Renal cortical epithelial cell (primary cell): Measurements from ENCODE around the gene NOC3L. TPM values are rescaled to one million over a fixed set of nuclear protein-coding genes. Genes with fewer than 3 reads are reported as not detected.
A peak's percentile ranks its signal among the peaks of the same experiment; 100 is the strongest.
"Not testable (repeated sequence)": the region's sequence is repeated elsewhere in the genome, so short reads cannot be mapped to it uniquely, and the experiment has no call there.

Experiments used
- DNase-seq: peaks from one replicate; pipeline ENCODE4 v3.0.0-alpha.2; 2011; ENCODE audit warnings: low read depth
- total RNA-seq: library from RNA; depleted of rRNA; stranded (reverse); fragments of >200 nt; gene quantifications from 2 replicates; pipeline ENCODE4 v1.2.3, GENCODE V29; 2014

Gene NOC3L, protein sequence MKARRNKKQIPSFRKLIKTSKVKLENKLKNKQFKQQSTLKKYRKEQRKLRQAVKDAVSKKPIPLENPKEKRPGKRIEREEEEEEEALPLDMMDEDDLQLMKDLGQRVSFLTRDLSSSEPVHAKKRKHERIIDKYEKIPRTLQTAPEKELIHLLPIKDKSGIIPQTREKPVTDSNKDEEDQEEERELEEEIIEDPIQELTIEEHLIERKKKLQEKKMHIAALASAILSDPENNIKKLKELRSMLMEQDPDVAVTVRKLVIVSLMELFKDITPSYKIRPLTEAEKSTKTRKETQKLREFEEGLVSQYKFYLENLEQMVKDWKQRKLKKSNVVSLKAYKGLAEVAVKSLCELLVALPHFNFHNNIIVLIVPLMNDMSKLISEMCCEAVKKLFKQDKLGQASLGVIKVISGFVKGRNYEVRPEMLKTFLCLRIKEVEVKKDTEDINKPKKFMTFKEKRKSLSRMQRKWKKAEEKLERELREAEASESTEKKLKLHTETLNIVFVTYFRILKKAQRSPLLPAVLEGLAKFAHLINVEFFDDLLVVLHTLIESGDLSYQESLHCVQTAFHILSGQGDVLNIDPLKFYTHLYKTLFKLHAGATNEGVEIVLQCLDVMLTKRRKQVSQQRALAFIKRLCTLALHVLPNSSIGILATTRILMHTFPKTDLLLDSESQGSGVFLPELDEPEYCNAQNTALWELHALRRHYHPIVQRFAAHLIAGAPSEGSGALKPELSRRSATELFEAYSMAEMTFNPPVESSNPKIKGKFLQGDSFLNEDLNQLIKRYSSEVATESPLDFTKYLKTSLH
- total RNA-seq = 36.2 and 44.3 TPM in 2 replicates

DNA sequence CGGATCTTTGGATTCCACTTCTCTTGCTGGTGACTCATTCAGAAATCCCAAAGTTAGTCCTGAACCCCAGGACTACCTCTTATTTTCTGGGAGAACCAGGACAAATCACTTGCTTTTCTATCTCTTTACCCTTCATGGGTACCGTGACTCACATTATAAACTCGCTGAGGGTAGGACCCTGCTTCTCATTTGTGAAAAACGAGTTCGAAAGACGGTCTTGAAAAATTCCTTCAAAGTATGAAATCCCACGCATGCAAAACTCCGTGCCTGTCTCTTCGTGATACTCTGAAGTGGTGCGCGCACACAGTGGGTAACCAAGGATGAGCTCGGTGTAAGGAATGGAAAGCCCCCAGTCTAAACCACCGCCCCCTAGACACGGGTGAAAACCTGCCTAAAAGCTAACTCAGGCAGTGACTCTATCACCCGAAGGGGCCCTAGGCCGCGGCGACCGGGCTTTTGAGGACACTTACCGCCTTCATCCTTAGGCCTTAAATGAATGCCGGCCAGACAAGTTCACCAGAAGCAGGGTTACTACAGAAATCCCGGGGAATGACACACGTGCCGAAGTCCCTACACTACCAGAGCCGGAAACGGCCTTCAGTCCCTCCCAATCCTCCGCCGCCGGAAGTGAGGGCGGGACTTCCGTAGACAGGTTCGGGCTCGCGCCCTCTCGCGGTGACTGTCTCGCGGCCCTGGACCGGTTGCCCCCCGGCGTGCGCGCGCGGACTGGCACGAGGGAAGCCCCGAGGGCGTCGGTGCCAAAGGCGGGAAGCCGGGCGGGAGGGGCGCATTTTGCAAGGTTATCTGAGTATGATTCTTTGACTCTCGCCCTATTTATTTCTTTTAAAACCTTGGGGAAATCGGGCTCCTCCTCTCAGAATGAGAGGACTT, at the start of gene NOC3L:
TSS of gene NOC3L (minus strand) at position 580 of the 891 bp plus-strand sequence. CDS start at position 479, 101 bp downstream.
- peak; percentile 89 for DNase-seq

DNA sequence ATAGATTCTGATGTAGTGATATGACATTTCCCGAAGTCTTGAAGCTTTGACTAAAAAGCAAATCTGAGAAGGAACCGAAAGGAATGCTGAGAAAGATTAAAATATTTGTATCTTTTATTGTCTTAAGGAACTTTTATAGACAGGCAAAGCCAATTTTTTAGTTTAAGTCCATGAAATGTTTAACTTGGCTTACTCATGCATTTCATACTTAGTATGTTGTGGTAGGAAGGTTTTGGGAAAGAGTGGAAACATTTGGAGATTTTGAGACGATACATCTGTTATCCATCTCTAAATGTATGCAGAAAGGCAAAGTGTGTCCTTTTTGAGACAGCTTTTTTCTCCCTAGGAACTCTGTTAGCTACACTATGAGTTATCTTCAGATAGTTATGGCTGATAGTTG, 49.7 kb upstream of the NOC3L start:
- no peak for DNase-seq

DNA sequence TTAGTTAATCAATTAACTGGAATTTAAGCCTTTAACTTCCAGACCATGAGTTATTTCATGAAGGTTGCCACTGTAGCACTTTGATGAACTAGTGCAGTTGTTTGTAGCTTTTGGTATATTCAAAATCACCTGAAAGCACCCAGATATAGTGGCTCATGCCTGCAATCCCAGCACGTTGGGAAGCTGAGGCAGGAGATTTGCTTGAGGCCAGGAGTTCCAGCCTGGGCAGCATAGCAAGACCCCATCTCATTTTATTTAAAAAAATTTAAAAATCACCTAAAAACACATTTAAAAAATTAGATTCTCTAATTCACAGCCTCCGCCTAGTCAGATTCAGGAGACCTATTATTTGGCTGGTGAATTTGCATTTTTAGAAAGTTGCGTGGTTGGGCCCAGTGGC, 48.6 kb upstream of the NOC3L start:
- no peak for DNase-seq

DNA sequence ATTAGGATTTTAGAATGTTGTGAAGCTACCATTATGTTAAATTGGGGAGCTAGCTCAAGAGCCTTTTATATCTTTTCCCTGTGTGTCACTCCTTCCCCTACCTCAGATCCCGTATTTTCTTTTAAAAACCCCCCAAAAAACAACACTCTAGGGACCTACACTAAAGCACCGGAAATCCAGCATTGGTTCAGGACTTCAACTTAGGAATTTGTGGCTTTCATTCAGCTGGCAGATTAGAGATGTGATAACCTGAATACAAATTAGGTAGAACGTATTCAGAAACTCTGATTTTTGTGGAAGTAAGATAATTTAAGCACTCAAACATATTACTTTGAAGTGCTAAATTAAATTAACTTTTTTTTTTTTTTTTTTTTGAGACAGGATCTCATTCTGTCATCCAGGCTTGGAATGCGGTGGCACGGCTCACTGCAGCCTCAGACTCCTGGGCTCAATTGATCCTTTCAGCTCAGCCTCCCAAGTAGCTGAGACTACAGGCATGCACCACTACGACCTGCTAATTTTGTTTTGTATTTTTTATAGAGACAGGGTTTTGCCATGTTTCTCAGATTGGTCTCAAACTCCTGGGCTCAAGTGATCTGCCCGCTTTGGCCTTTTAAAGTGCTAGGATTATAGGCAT, 46.4 kb upstream of the NOC3L start:
- DNase-seq = no peak

DNA sequence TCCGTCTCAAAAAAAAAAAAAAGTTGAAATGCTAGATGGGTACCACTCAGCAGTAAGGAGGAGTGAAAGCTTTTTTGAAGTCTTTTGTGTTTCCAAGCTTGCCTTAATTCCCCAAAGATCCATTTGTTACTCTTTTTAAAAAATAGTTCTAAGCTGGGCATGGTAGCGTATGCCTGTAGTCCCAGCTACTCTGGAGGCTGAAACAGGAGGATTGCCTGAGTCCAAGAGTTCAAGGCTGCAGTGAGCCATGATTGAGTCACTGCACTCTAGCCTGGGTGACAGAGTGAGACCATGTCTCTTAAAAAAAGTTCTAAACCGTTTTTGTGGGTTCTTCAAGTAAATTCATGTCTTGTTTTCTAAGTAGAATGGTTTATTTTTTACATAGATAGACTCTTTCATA, 44.9 kb upstream of the NOC3L start:
- DNase-seq = no peak

DNA sequence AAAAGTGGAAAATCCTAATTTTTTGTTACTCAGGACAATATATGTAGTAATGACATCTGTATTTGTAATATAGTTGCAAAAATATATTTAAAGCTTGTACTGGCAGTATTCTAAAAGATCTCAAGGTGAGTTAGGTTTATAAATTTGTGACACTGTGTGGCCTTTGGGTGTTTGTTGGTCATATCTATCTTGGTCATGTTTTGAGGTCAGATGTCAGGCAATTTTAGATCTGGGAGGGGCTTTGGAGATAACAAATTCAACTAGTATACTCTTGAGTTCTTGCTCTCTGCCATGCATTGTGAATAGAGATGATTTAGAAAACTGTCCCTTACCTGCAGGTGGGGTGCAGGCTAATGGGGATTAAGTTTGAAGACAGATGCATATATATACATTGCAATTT, 42.7 kb upstream of the NOC3L start:
- no peak for DNase-seq

DNA sequence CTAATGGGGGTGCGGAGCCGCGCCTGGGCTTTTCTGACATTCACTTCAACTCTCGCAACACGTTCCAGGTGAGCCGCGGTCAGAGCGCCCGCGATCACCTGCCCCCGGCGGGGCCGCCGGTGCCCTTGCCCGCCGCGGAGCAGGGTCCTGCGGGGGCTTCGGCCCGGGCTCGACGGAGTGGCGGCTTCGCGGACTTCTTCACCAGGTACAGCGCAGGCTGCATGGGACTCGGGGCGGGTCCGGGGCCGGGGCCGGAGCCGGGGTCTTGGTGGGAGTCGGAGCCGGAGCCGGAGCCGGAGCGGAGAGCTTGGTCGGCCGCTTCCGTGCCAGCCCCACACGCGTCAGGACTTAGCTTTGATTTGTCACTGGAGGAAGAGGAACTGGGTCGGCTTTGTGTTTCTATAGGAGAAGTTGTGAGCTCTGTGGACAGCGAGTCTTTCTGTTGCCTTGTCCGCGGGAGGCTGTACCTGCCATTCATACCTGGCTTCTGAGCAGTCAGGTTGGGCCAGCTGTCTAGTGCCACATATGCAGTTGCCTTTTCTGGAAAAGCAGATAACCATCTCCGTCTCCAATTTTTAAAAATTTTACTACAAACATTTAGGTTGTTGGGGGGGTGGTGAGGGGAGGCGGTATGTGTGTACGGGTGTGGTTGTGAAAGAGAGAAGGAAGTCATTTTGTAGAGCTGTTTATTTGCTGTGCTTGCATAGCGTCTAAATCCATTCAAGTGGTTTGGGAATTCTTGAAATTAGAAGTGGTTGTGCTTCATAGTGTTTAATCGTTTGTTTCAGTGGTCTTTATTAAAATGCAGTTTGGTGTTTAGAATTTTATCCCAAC, 40.9 kb upstream of the NOC3L start:
- peak; percentile 74 for DNase-seq

DNA sequence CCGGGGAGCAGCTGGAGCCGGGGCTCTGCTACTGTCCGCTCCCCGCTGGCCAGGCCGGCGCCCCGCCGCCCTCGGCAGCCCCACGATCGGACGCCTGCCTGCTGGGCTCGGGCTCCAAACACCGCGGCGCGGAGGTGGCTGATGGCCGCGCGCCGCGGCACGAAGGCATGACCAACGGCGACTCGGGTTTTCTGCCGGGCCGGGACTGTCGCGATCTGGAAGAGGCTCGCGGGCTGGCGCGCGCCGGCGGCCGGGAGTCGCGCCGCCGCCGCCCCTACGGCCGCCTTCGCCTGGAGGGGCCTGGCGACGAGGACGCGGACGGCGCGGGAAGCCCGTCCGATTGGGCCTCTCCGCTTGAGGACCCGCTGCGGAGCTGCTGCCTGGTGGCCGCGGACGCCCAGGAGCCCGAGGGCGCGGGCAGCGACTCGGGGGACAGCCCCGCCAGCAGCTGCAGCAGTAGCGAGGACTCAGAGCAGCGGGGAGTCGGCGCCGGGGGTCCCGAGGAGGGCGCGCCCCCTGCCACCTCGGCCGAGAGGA, 40.2 kb upstream of the NOC3L start:
- no peak for DNase-seq

DNA sequence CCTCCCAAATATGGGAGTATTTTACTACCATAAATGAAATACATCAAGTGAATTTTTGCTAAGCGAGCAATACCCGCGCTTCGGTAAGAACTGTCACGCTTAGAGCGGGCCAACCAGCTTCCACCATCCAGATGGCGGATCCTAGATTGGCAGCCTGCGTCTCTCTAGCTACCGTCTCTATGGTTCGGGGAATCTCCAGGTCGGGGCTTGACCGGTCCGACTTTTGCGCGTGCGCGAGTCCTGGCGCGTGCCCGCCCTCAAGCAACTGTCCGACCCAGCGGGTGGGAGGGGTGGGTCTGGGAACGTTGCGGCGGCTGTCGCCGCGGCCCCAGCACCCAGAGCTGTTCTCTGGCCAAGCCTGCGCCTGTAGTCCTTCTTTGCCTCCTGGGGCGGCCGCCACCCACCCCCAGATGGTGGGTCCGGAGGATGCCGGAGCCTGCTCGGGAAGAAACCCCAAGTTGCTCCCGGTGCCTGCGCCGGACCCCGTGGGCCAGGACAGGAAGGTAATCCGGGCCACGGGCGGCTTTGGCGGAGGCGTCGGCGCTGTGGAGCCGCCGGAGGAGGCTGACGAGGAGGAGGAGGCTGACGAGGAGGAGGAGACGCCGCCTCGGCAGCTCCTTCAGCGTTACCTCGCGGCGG, 39.6 kb upstream of the NOC3L start, which contains the start of gene TBC1D12:
TSS of gene TBC1D12 (plus strand) at position 338 of the 639 bp plus-strand sequence. CDS start at position 411, 73 bp downstream.
- DNase-seq = peak; percentile 93

DNA sequence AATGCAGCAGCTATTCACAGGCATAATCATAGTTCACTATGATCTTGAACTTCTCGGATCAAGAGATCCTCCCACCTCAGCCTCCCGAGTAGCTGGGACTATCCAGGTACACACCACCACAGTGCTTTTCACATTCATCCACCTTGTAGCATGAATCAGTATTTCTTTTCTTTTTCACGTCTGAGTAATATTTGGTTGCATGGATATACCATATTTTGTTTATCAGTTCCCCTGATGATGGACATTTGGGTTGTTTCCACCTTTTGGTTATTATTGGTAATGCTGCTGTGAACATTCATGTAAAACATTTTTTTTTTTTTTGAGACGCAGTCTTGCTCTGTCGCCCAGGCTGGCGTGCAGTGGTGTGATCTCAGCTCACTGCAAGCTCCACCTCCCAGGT, 36.0 kb upstream of the NOC3L start:
- DNase-seq = no peak

DNA sequence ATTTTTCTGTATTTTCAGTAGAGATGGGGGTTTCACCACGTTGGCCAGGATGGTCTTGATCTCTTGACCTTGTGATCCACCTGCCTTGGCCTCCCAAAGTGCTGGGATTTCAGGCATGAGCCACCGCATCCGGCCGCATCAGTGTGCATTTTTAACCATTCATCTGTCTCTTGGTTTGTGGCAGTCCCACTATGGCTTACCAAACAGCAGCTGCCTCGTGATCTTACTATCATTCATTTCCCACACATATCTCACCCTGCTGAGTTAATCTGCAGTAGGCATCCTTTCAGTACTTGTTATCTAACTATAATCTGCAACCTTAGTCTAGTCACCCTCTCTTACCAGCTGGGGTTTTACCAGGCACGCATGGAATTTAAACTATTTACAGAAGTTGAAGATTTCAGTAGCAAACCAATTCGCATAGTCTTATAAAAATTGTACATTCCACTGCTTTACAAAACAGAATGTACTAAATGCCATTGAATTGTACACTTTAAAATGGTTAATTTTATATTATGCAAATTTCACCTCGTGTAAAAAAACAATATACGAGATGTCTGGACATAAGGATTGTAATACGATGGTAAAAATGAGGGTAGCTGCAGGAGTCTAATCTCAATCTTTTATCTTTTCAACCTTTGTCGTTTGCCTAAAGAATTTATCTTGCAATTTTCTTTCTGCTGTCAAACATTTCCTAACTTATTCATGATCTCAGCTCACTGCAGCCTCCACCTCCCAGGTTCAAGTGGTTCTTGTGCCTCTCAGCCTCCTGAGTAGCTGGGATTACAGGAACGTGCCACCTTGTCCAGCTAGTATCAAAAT, 35.0 kb upstream of the NOC3L start:
- DNase-seq = peak; percentile 28

DNA sequence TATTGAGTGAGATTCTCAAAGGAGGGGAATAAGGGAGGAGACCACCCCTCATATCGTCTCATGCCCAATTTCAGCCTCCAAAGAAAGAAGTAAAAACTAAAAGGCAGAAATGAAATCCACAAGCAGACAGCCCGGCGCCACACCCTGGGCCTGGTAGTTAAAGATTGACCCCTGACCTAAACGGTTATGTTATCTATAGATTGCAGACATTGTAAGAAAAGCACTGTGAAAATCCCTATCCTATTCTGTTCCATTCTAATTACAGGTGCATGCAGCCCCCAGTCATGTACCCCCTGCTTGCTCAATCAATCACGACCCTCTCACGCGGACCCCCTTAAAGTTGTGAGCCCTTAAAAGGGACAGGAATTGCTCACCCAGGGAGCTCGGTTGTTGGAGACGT, 29.4 kb upstream of the NOC3L start:
- DNase-seq = not testable (repeated sequence)

DNA sequence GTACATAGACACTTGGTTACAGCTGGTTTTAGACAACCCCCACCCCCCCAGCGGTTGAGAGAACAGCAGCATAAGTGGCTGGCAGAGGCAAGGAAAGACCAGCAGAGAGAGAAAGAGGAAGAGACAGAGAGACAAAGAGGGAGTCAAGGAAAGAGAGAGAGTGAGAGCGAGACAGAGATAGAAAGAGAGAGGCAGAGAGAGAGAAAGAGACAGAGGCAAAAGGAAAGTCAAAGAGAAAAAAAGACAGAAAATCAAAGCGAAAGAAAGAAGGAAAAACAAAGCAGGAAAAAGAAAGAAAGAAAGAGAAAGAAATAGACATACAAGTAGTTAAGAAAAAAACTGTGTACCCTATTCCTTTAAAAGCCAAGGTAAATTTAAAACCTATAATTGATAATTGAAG, 23.0 kb upstream of the NOC3L start:
- not testable (repeated sequence) for DNase-seq

DNA sequence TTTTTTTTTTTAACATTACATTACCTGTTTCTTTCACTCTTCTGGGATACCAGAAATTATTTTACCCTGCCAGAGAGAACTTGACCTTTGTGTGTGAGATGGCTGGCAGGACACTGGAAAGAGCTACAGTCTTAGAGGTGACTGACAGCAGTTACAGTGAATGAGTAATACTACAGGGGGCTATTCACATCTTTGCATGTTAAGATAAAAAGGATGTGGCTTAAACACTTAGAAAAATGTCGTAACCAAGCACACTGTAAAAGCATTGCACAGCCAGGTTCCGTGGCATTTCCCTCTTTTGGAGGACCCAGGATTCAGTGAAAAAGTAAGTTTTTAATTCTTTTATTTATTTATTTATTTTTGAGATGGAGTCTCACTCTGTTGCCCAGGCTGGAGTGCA, 20.8 kb upstream of the NOC3L start:
- DNase-seq = no peak

DNA sequence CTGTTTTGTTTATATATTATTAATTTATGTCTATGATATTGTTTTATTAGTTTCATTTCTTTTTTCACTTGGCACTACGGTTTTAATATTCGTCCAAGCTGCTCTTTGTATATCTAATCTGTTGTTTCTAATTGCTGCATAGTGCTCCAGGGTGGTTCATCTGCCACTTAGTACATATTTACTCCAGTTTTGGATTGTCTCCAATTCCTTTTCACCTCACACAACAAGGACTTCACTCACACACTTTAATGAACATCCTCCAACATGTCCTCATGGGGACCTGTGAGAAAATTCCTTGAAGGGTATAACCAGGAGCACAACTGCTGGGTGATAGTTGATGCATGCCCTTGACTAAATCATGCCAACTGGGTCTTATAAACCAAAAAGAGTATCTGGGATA, 14.1 kb upstream of the NOC3L start:
- no peak for DNase-seq

DNA sequence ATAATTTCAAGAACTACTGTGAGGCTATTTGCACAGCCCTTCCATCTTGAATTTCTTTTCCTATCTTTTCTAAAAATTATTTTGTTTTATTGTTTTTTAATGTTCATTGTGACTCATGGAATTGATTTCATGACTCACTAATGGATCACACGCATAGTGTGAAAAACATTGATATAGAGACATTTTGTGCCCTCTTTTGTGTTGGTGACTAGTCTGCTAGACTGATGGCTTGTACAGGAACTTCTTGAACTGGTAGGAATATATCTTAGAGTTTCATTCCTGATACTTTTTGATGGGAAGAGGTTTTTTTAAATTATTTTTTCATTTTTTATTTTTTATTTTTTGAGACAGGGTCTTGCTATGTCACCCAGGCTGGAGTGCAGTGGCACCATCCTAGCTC, 12.6 kb upstream of the NOC3L start:
- no peak for DNase-seq

DNA sequence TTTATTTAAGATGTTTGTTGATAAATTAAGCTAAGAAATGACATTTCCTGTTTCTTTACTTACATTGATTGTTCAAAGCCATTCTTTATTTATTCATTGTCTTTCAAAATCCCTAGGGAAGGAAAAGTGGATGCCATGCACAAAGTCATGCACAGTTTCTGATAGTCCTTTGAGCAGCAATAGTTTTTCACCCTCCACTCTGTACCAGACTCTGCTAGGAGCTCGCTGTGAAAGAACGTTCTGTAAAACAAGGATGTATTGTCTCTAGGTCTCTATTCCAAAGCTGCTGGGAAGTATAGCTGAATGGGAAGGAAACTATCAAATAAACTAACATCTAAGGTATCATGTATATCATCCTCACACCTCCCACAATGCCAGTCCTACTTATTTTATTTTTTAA, 7.8 kb upstream of the NOC3L start:
- DNase-seq = no peak

DNA sequence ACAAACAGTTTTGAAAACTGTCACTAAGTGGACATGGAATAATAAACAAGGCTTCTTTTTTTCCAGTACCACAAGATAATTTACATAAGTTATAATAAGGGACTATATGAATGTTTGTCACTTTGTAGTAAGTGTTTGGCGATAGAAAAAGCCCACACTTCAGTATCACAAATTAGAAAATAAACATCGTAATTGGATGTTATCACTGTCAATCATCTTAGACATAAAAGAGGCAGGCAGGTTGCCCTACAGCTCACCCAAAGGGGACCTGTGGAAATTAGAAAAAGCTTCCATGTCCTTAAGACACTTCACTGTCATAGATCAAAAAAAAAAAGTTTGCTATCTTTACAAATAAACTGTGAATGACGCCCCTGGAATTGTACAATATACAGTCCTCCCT, 3.6 kb upstream of the NOC3L start:
- DNase-seq = no peak

DNA sequence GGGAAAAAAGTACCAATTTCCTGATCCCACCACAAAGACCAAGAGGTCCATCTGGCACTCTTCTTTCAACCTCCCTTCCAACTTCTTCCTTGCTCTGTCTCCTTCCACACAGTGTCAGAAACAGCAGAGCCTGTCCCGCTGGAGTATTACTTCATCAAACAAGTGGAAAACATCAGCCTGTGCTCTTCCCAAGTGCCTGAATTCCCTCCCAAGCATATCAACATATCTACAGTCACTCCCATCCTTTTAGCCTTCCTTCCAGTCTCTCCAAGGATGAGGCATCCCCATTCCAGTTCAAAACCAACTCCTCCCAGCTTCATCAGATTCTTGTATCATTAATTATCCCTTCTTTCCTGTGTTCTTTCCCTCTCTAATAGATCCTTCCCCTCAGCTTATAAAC, 1.7 kb upstream of the NOC3L start:
- no peak for DNase-seq
